Endothelial cell of hepatic sinusoid (primary cell): ENCODE measurements around the gene DKK3.

Experiments used
- in situ Hi-C: cut with HindIII; loops from 2 replicates; pipeline ENCODE4 v1.10.0; 2017; ENCODE audit warnings: low sequenced_read_pairs

Gene DKK3

DNA sequence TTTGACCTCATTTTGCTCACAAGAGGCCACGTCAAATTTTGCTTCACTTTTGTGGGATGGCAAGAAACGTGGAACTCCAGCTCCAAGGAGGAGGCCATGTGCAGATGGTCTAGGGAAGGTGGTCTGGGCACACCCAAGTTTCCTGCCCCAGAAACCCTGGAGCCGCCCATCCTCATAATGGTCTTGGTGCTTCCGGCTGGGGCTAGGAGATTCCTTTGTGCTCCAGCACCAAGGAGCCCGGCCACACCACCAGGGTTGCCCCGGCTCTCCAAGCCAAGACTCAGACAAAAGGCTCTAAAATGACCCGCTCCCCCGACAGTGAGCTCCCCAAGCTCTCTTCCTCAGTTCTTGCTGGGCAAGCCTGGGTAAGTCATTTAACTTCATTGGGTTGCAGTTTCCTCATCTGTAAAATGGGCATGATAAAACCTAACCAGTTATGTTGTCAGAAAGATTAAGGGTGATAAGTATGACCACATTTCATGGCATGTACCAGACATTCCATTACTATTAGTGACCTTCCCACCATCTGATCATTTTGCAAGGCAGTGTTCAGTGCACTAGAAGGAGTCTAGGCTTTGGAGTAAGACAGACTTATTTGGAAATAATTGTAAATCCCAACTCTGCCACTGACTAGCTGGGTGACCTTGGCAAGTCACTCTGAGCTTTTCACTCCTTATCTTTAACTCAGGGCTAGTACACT is 23.3 kb downstream of the DKK3 start:
- in situ Hi-C loops = no loop called here

DNA sequence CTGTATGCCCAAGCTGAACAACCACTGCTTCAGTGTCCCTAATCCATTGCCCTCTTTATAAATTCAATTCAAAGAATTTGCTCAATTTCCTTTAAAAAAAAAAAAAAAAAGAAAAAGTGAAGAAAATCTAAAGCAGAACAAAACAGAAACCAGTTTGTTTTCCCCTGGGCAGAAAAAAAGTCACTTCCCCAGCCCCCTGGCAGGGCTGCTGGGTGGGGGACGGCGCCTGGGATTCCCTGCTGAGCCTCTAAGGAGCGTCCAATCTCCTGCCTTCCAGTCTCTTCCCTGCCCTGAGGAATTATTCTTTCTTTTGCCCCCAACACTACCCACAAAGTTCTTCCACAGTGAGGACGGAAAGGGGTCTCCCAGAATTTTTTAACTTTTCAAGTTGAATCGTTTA is 23.9 kb downstream of the DKK3 start:
- in situ Hi-C loops = no loop called here

DNA sequence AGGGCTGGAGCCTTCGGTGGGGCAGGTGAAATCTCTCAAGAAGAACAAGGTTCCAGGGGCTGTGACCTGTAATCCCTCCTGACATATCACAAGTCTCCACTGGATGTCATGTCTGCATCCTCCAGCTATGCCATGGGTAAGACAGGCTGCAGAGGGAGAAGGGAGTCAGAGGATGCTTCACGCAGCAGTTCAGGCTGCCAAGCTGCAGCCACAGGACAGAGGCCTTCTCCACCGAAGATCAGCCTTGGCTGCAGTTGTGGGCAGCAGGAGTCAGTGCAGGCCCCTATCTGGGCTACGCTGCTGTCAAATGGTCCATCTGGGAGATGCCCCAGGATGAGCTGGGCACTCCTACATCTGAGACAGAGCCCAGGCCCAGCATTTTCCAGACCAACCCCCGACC is 25.0 kb downstream of the DKK3 start:
- in situ Hi-C loops = no loop called here

DNA sequence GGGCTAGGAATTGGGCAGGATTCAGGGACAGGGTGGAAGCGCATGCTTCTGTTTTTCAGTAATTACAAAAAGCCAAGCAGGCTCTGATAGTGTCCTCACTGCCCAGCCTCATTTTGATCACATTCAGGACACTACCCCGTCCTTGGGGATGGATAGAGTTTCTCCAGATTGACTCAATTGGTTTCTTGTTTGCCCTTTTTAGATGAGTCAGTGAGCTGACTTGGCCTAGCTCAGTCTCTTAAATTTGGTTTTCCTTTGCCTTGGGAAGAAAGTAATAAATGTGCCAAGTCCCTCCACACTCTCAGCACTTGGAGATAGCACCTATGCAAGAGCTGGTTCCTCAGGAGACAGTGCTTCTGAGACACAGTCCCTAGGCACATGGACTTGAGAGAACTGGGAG is 25.5 kb downstream of the DKK3 start:
- in situ Hi-C loops = no loop called here

DNA sequence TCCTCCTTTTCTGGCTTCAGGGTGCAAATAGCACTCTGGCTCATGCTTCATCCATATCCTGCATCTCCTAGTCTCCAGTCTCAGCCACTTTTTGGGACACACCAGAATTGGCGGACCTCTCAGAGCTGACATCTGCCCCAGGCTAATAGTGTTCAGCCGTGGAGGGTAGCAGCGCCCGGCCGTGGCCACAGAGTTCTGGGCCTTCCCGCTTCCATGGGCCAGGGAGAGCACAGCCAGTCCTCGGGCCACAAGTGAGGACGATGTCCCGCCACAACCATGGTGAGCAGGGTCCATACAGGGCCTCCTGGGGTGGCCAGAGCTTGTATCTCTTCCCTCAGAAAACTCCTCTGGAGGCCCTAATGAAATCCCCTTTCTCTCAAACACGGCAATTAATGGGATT is 26.0 kb downstream of the DKK3 start:
- in situ Hi-C loops = no loop called here

DNA sequence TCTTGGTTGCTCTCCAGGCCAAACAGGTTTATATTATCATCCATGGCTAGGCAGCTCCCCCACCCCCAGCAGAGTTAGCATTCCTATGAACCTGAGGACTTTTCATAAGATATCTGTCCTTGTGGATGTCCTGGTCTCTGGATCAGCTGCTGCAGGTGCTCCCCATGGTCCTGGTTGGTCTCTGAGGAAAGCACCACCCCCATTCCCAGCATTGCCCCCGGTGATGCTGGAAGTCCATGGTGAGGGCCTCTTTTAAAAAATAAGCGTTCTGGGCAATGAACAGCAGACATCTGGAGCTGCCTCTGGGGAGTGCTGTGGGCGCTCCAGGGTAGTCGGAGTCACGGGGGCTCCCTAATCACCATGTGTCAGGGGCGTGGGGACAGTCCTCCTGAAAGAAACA is 26.6 kb downstream of the DKK3 start:
- in situ Hi-C loops = no loop called here

DNA sequence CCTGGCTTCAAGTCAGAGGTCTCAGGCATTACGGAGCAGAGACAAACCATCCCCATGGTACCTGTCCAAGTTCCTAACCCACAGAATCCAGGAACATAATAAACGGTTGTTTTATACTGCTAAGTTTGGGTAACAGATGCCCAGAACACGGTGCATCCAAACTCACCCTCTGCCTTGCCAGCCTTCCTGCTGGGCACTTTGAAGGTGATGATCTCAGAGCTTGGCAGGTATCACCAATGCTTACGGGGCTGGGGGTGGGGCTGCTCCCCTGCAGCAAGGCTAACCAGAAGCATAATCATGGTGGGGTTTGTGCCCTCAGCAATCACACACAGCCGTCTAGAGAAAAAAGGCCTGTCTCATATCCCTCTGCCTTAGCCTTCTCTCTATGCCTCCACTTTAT is 27.1 kb downstream of the DKK3 start:
- in situ Hi-C loops = no loop called here

DNA sequence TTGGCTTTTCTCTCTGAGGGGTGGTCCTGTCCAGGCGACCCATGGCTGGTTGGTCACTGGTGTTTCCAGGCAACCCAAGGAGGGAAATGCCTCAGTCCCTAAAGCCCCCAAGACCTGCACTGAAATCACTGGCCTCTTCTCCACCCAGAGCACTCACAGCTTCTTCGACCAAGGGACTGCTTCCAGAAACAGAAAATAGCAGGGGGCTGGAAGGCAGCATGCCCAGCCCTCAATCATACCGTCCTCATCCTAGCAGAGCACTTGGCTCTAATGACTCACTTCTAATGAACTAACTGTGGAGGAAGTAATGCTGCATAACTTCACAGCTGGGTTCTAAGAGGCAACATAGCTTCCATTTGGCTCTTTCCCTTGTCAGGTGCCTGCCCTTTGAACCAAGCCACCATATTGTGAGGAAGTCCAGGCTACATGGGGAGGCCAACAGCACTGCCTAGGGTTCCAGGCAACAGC is 27.6 kb downstream of the DKK3 start:
- in situ Hi-C loops = no loop called here

DNA sequence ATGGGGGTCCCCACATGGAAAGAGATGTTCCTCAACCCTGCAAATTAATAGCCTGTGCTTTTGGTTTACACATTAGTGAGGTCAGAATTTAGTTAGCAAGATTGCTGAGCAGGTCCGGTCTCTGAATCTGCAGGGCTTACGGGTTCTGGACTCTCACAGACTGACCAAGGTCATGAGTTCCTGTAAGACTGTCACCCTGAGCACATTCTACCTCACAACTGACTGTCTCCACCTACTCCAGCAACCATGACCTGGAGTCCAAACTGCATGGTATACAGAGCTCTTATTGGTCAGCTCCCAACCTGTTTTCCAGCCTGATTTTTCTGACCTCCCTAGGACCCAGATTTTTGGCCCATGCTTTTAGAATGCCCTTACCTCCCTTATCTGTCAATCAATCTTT is 28.2 kb downstream of the DKK3 start:
- in situ Hi-C loops = no loop called here

DNA sequence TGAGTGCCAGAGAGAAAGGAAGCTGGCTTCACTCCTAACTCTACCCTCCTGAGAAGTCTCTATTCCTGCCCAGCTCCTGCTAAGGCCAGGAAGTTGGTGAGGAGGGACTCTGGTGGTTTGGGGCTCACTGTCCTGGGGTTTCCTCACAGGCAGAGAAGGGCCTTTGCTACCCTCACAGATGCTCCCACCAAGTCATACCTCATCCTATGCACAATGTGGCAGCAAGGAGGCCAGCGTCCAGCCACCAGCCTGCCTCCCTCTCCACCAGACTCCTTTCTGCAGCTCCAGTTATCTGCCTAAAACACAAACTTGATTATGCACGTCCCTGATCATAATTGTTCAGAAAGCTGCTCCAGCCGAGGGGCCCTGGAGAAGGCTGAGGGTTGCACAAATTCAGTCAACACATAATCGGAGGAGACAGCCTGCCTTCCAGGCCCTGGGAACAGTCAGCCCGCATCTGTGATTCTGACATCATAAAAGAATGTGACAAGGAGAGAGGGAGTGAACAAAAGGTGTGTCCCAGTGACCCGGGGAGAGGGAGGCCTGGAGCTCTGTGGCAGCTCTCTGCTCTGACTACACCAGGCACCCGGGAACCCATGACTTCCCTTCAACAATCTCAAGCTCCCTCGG is 28.8 kb downstream of the DKK3 start:
- in situ Hi-C loops = loop anchor here (5.0 kb wide), 1 partner anchor 48 kb away; no protein-coding TSS in a partner anchor

DNA sequence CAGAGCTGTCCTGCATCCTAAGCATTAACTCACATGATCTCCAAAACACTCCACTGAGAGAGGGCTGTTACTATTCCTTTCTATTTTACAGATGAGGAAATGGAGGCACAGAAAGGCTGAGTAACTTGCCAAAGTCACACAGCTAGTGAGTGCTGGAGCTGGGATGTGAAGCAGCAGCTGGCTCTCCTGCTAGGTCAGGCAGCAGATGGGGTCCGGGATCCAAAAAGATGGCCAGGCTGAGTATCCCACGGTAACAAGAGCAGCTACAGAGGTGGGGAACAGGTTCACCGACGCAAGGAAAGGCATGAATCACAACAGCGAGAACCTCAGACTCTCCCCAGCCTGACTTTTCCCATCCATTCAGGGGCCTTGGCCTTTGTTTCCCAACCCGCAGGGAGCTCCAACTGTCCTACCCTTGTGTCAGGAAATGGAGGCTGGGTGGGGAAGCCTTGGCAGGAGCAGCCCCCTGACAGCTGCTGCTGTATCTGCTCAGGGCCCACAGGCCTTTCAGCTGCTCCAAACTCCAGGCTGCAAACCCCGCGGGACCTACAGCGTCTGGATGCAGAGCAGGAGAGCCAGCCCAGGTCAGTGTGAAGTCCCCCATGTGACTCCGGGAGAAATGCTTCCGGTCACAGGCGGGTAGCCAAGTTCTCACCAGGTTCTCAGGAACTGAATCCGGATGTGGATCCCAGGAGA is 29.5 kb downstream of the DKK3 start:
- in situ Hi-C loops = loop anchor here (5.0 kb wide), 1 partner anchor 48 kb away; no protein-coding TSS in a partner anchor

DNA sequence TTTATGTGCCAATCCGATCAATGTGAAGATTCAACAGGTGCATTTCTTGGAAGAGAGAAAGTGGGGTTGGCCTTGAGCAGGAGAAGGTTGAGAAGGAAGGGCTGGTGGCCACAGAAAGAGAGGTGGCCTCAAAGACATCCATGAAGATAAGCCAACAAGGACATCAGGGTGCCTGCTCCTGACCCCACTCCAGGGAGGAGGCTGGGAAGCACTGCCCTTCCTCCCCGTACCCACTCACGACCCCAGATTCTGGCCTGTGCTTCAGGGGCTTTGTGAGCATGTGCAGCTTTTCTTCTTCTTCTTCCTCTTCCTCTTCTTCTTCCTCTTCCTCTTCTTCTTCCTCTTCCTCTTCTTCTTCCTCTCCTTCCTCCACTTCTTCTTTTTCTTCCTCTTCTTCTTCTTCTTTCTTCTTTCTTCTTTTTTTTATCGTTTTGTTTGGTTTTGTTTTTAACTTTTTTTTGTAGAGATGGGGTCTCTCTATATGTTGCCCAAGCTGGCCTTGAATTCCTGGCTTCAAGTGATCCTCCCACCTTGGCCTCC is 30.3 kb downstream of the DKK3 start:
- in situ Hi-C loops = loop anchor here (5.0 kb wide), 1 partner anchor 49 kb away; no protein-coding TSS in a partner anchor

DNA sequence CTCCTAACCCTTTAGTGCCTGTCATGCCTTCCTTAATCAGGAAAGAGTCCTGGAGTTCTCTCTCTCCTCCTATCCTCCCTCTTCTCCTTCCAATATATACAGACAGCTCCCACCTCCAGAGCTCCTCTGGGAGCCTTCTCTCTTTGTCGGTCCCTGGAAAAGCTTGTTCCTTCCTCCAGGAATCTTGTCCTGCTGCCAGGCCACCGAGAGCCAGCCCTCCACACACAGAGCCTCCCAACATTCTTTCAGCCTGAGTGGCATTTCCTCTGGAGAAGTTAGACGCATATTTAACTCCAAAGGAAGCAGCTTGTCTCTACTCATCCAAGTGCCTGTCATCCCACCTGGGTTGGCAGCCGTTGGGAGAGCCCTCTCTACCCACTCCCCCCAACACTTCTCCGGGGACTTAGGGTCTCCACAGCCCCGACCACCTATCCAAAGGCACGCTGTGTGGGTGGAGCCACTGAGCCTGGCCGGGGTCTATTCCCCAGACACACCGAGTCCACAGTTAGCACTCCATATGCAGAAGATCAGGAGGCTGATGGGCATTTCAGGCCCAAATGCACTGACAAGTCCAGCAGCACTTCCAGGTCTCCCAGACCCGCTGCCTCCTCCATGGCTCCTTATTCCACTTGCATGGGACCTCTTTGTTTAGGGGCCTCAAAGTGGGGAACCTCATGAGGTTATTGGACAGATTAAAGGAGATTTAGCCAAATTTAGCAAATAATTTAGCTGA is 31.1 kb downstream of the DKK3 start:
- in situ Hi-C loops = loop anchor here (5.0 kb wide), 1 partner anchor 50 kb away; no protein-coding TSS in a partner anchor

DNA sequence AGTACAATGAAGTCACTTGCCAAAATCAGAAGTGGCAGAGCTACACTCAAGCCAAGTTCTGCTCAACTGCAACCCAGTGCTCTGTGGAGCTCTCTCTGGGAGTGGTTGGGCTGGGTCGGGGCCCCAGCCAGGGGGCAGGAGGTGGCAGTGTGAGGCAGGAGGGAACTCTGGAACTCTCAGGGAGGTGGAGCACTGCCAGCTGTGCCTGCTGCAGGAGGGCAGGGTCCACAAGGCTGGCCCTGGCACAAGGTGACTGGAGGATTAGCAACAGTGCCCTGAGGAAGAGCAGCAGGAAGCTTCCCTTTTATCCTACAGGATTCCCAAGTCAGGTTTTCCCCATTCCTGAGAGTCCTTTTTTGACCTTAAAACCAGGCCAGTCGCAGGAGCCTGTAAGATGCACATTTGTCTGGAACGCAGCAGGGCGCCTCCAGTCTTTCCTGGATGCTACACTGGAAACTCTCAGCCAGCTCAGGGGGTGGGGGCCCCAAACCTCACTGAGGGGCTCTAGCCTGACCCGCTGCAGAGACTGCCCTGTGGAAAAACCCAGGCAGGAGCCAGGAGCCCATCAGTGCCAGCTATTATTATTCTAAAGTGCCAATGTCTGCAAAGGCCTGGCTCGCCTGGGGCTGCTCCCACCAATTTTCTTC is 31.8 kb downstream of the DKK3 start:
- in situ Hi-C loops = loop anchor here (5.0 kb wide), 1 partner anchor 51 kb away; no protein-coding TSS in a partner anchor

DNA sequence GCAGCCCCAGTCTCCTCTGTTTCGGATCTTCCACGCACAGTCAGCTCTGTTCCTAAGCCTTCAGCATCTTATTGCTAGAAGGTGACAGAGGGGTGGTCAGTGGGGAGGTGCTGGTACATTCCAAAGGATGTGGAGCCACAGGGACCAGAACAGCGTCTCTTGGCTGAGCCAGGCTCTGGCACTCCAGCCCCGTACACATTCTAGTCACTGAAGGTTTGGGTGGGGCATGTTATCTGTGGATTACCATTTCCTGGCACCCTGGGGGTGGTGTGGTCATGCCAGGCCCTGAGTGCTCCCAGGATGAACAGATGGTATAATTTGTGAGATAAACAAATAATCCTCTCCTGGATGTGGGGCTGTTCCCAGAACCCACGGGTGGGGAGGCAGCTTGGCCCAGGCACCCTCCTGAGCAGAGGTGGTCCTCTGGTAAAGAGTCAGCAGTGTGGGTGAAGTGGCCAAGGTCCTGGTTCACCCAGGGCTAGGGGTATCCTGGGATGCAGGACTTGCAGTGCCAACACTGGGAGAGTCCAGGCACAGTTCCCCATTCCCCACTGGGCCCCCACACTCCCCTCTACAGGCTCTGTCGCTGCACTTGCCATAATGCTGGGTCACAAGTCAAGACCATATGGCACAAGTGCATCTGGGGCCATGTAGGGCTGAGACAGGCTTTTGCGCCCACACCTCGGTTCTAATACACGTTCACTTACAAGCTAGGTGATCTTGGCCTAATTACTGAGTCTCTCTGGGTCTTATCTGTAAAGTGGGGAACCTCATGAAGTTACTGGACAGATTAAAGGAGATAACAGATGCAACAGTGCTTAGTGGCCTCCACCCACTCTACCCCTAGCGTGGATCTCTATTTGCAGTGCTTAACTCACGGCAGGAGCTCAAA is 33.0 kb downstream of the DKK3 start:
- in situ Hi-C loops = loop anchor here (5.0 kb wide), 1 partner anchor 52 kb away; no protein-coding TSS in a partner anchor

DNA sequence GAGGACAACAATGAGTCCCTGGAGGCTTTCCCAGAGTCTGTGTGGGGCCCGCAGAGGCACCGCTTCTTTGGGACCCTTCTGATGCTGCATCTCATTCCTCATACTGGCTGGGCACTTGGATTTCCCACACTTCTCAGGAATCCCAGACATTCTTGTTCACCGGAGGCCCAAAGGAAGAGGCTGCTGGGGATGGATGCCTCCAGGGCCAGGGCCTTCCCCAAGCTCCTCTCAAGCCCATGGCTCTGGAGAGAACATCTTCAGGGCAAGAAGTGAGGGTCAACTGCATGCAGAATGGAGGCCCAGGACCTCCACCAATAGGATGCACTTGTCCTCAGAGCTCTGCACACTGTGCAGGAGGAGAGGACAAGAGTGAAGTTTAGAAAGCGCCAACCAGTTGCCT is 34.6 kb downstream of the DKK3 start:
- in situ Hi-C loops = no loop called here

DNA sequence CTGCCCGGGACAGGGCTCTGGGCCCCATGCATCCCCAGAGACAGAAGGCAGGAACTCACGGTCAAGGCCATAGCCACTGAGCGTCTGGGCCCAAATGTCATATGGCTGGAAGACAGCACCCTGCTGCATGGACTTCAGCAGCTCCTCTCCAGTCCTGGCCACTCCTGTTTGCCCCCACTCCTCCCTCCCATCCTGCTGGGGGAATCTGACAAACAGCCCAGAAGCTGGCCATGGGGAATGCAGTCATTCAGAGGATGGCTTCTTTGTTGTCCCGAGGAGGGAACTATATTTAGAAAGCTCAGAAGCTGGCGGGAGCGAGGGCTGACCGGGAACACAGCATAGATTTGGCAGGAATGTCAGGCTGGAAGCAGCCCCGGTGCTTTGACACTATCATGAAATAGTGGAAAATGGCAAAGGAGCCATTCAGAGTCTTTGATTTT is 35.0 kb downstream of the DKK3 start:
- in situ Hi-C loops = no loop called here

DNA sequence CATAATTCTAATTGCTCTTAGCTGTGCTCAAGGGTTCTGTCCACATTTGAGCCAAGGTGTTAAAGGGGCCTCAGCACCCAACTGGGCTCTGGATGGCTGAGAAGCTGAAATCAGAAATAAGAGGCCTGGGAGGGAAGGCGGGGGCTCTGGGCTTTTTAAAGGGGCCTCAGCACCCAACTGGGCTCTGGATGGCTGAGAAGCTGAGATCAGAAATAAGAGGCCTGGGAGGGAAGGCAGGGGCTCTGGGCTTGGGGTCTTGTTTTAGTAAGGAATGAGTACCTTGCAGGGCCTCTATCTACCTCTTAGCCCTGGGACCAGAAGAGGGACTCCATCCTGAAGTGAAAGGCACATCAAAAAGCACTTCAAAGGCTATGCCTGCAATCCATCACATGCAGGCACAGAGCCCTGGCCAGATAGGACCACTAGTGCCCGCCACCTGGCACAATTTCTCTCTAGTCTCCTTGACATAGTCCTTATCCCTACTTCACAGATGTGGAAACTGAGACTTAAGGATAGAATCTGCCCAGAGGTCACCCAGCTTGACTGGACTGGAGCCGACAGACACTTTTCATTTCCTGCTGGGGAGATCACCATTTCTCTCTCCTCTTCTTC is 35.6 kb downstream of the DKK3 start:
- in situ Hi-C loops = no loop called here
